Stomach (tissue), 4 donors: ENCODE data around the gene RBPMS2.

Experiments used
- CTCF ChIP-seq, 7 experiments: fragments of 450-650 bp in 4 of 7; fragments of 200-600 bp in 3 of 7; sonication (generic) in 3 of 7; IDR thresholded peaks; one replicate each; pipeline ENCODE4 v1.5.1; 2016 to 2019; ENCODE audit warnings: antibody characterized with exemption in 7 of 7, control low read depth in 2 of 7, mild to moderate bottlenecking in 1 of 7
- POLR2A ChIP-seq, 4 donors: fragments of 450-650 bp; IDR thresholded peaks; one replicate each; pipeline ENCODE4 v1.6.1; 2016; ENCODE audit warnings: antibody characterized with exemption in 4 of 4, control low read depth in 2 of 4, mild to moderate bottlenecking in 1 of 4, moderate library complexity in 1 of 4

GRCh38 chr15:64703632-64703959 lies 71.8 kb downstream of the RBPMS2 start:
- TF ChIP-seq CTCF (IDR thresholded peaks at IDR 0.05) (no peak), POLR2A (IDR thresholded peaks at IDR 0.05) (no peak)
